ENCODE data around the gene NDUFS3. TPM values are rescaled to one million over a fixed set of nuclear protein-coding genes. Genes with fewer than 3 reads are reported as not detected.
"Not testable (repeated sequence)": the region's sequence is repeated elsewhere in the genome, so short reads cannot be mapped to it uniquely, and the experiment has no call there.

Gene NDUFS3
- 130 TPM for polyA plus RNA-seq (2012; ENCODE audit: insufficient read depth, insufficient read length, low read depth)

DNA sequence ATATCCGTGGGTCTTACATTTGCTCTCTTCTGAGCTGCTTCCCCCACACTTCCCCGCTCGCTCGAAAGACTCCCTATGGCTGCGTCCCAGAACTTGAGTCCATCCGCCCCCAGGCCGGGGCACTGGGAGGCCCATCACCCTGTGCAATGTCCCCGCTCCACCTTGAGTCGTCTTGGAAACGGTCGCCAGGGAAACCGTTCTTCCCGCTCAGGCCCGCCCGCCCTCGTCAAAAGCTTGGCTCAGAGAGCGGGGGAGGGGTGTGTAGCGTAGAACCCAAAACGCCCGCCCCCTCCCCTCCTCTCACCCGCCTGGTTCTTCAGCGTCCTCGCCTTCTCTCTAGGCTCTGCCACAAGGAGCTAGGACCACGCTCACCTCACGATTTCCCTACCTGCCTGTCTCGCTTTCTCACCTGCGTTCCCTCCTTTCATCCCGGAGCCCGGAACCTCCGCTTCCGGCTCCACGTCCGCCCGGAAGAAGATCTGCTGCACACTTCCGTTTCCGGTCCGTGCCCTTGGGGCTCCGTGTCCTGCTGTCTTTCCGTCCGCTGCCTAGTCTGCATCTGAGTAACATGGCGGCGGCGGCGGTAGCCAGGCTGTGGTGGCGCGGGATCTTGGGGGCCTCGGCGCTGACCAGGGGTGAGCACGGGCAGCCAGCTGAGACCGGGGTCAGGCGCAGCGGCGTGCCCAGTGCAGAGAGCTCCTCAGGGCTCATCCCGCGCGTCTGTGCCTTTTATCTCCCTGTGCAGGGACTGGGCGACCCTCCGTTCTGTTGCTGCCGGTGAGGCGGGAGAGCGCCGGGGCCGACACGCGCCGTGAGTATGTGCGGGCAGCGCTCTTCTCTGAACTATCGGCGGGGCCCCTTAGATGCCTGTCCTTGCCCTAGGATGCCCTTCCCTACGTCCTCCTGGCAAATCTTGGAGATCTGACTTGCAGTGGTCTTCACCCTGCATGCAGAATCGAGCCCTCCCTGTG, at the start of gene NDUFS3, which contains the start of gene KBTBD4:
Gene NDUFS3, plus strand, starts transcription at position 551 of the 971 bp plus-strand sequence. Its CDS starts 18 bp downstream, at position 569.
Gene KBTBD4, minus strand, starts transcription at position 447 of the 971 bp plus-strand sequence. Its CDS starts 19 bp downstream, at position 428.
- peaks cover 15% of the 10 kb centered on the region for H3K36me3 ChIP-seq
- peak; percentile 85 for DNase-seq

DNA sequence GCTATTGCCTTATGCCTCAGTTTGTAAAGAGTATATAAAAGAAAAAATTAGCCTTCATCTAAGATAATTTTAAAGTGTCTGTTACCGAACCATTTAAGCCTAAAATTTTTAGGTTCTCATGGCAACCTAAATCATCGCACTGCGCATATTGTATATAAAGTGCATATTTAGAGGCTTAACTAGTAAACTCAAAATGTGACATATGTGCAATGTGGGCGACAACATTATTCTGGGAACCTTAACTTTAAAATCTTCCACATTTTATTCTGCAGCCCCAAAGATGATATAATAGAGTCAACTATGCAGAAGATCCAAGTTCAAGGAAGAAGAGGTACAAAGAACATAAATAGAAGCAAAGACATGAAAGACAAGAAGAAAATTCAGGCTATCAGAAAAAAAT, 48.9 kb upstream of the NDUFS3 start:
- TF ChIP-seq, protein P1, sequence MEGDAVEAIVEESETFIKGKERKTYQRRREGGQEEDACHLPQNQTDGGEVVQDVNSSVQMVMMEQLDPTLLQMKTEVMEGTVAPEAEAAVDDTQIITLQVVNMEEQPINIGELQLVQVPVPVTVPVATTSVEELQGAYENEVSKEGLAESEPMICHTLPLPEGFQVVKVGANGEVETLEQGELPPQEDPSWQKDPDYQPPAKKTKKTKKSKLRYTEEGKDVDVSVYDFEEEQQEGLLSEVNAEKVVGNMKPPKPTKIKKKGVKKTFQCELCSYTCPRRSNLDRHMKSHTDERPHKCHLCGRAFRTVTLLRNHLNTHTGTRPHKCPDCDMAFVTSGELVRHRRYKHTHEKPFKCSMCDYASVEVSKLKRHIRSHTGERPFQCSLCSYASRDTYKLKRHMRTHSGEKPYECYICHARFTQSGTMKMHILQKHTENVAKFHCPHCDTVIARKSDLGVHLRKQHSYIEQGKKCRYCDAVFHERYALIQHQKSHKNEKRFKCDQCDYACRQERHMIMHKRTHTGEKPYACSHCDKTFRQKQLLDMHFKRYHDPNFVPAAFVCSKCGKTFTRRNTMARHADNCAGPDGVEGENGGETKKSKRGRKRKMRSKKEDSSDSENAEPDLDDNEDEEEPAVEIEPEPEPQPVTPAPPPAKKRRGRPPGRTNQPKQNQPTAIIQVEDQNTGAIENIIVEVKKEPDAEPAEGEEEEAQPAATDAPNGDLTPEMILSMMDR (IDR thresholded peaks at IDR 0.05; ENCODE audit: low read depth, low read length): no peak
- Histone ChIP-seq H3K36me3 (no peaks in the 10 kb centered on the region), H3K9me3 (no peaks in the 10 kb centered on the region), H3K27me3 (no peaks in the 10 kb centered on the region), H3K4me1 (no peaks in the 10 kb centered on the region), H3K4me3 (ENCODE audit: low read depth, low read length) (no peak overlapping the region)
- DNase-seq: no peak

More for the DNA sequence above, at the start of gene NDUFS3, which contains the start of gene KBTBD4:
- TF ChIP-seq, protein P1 (IDR thresholded peaks at IDR 0.05; ENCODE audit: low read depth, low read length): no peak
- Histone ChIP-seq H3K4me1 (no peaks in the 10 kb centered on the region), H3K27me3 (no peaks in the 10 kb centered on the region), H3K9me3 (no peaks in the 10 kb centered on the region), H3K4me3 (ENCODE audit: low read depth, low read length) (peak within 1 kb of the TSS; percentile 94)

DNA sequence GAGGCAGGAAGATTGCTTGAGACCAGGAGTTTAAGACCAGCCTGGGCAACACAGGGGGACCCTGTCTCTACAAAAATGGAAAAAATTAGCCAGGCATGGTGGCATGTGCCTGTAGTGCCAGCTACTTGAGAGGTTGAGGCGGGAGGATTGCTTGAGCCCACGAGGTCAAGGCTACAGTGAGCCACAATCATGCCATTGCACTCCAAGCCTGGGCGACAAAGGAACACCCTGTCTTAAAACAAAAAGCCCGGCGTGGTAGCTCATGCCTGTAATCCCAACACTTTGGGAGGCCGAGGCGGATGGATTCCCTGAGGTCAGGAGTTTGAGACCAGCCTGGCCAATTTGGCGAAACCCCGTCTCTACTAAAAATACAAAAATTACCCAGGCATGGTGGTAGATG, 48.2 kb upstream of the NDUFS3 start:
- not testable (repeated sequence) for H3K9me3 ChIP-seq; DNase-seq; H3K4me1 ChIP-seq; H3K27me3 ChIP-seq; H3K4me3 ChIP-seq (ENCODE audit: low read depth, low read length); H3K36me3 ChIP-seq

DNA sequence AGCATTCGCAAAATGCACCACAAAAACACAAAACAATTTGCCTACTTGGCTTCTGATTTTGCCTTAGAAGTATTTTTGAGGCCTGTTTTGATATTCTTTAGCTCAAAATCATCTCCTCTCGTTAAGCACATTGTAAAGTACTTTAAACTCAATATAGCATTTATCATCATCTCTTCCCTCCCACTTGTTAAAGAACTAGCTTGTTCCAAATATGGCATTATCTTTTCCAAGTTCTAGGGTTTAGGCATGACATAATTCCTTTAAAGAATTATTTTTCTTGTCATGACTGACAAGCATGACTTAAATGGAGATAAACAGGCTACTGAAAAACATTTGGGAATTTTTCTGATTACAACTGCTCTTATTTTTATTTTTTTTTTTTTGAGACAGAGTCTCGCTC, 47.2 kb upstream of the NDUFS3 start:
- DNase-seq: no peak
- Histone ChIP-seq H3K4me1 (no peaks in the 10 kb centered on the region), H3K36me3 (no peaks in the 10 kb centered on the region), H3K9me3 (no peaks in the 10 kb centered on the region), H3K27me3 (no peaks in the 10 kb centered on the region), H3K4me3 (ENCODE audit: low read depth, low read length) (no peak overlapping the region)
- TF ChIP-seq, protein P1 (IDR thresholded peaks at IDR 0.05; ENCODE audit: low read depth, low read length): no peak

DNA sequence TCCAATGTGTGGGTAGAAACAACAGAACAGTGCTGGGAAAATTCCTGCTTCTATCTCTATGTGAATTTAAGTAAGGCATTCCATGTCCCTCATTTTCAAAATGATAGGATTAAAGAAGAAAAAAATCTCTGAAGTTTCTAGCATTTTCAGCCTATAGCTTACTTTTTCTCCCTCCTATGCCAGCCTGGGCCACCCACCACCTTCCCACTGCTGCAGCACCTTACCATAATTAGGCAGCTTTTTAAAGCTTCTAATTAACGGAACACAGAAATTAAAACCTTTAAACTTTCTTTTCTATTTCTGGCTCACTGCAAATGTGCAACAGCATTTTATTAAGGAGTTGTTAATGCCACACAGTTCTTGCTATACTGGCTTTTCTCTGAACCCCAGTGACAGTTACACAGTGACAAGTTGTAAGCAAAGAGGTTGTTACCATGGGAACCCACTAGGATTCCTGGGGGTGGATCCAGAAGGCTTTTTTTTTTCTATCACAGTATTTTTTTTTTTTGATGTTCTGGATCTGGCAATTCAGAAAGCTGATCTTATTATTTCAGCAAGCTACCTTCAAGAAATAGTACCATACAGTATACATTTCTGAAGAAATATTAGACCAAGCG, 46.2 kb upstream of the NDUFS3 start:
- no peak for DNase-seq

DNA sequence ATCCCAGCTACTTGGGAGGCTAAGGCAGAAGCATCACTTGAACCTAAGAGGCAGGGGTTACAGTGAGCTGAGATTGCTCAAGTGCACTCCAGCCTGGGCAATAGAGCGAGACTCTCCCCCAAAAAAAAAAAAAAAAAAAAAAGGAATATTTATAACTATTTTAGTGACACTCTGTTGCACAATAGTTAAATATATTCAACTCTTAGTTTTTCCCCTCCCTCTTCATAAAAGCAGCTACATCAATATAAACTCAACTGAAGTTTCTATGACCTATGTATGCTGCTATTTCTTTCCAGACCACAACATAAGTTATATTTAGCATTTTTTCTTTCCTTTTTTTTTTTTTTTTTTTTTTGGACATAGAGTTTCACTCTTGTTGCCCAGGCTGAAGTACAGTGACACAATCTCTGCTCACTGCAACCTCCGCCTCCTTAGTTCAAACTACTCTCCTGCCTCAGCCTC, 45.2 kb upstream of the NDUFS3 start:
- Histone ChIP-seq H3K27me3 (no peaks in the 10 kb centered on the region), H3K4me1 (no peaks in the 10 kb centered on the region), H3K4me3 (ENCODE audit: low read depth, low read length) (no peak overlapping the region), H3K9me3 (no peaks in the 10 kb centered on the region), H3K36me3 (no peaks in the 10 kb centered on the region)
- no peak for DNase-seq
- TF ChIP-seq, protein P1 (IDR thresholded peaks at IDR 0.05; ENCODE audit: low read depth, low read length): no peak

More for the DNA sequence above, 46.2 kb upstream of the NDUFS3 start:
- H3K4me1 ChIP-seq: no peaks in the 10 kb centered on the region
- H3K36me3 ChIP-seq: no peaks in the 10 kb centered on the region
- no peaks in the 10 kb centered on the region for H3K27me3 ChIP-seq
- no peak overlapping the region for H3K4me3 ChIP-seq (ENCODE audit: low read depth, low read length)
- no peaks in the 10 kb centered on the region for H3K9me3 ChIP-seq
- TF ChIP-seq, protein P1 (IDR thresholded peaks at IDR 0.05; ENCODE audit: low read depth, low read length): no peak

Data from BE2C (cell line).